C4-2B (cell line): ENCODE data around the gene SIM1.

Source experiments
- CTCF ChIP-seq: fragments of 450-650 bp; conservative IDR thresholded peaks from 2 replicates; pipeline ENCODE4 v1.5.1; 2017; ENCODE audit warnings: mild to moderate bottlenecking
- ZFX ChIP-seq: fragments of 450-650 bp; IDR thresholded peaks from 2 replicates; pipeline ENCODE4 v1.6.1; 2017

- no peak for TF ChIP-seq CTCF
- no peak for TF ChIP-seq ZFX
Measured at GRCh38 chr6:100417036-100417435, 47.7 kb downstream of the SIM1 start.
